EL (cell line): ENCODE data around the gene PPP3CA.
"Not testable (repeated sequence)": the region's sequence is repeated elsewhere in the genome, so short reads cannot be mapped to it uniquely, and the experiment has no call there.

ENCODE experiments used
- DNase-seq: peaks from one replicate; pipeline ENCODE4 v3.0.0-alpha.2; 2016

PPP3CA gene

DNA sequence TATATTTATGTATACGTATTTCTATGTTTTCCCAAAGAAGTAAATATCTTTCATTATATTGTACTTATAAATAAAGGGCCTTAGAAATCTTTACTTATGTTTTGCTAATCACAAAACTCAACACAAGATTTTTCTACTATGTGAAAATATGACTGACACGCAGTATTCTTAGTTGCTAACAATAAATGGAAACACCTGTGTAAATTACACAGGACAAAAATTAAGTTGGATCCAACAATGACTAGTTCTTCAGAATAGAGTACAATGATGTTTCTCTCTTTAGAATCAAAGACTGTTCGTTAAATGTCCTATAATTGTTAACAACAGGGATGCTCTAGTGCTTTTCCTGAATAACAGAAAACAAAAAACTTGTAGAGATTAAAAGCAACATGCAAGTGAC is 96.1 kb downstream of the PPP3CA start:
- no peak for DNase-seq

DNA sequence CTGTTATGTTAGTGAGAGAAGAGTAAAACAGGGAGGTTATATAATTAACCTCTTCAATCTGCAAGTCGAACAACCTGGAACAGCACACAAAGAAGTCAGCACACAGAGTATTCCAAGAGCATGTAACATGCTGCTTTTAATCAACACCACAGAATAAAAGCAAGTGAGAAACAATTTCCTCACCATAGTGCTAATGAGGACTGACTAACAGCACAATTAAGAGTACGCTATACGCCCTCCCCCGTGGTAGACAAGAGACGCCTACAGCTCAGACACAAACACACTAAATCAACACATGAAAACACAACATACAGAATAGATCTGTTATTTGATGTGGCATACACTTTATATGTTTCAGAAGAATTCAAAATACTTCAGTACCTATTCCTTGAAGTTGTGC is 103.0 kb downstream of the PPP3CA start:
- DNase-seq: no peak

DNA sequence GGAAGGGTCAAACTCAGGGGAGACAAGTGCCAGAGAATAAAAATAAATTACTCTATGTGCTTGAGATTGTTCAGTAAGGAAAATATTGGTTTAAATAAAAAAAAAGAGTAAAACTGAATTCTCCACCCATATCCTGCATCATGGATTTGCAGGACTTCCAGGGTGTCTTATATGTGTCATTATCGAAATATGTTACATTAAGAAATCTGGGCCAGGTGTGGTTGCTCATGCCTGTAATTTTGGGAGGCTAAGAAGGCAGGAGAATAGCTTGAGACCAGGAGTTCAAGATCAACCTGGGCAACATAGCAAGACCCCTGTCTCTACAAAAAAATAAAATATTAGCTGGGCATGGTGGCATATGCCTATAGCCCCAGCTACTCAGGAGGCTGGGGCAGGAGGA is 104.9 kb downstream of the PPP3CA start:
- DNase-seq: no peak

DNA sequence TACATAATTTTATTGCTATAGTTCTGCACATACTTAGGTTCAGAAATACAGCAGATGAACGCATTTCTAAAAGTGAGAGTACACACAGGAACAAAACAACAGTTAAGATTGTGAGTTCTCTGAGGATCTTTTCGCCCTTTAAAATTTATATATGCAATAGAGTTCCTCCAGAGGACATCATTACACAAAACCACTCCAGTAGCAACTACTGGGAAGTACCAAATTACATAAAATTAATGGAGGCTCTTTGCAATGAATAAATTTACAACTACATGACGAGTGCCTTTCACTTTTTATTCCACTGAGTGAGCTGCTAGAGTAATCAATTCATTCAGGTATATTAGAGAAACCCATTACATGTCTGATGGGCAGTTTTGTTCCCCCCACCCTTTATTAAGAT is 107.2 kb downstream of the PPP3CA start:
- DNase-seq: no peak

DNA sequence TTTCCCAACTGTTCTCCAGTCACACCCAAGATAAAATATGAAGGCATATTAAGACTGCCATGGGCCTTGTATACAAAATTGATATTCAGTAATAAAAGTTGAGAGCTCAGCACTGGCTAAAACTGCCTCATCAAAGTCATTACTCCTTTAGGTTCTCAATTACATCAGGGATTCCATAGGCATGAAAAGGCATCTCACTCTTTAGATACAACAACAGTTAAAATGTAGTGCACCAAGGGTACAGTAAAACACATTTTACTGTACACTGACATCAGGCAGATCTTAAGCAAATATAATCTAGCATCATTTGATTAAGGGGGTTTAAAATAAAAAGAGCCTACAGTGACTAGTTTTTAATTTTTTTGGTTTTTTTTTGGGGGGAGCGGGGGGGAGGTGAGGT is 107.7 kb downstream of the PPP3CA start:
- DNase-seq: peak; percentile 11

DNA sequence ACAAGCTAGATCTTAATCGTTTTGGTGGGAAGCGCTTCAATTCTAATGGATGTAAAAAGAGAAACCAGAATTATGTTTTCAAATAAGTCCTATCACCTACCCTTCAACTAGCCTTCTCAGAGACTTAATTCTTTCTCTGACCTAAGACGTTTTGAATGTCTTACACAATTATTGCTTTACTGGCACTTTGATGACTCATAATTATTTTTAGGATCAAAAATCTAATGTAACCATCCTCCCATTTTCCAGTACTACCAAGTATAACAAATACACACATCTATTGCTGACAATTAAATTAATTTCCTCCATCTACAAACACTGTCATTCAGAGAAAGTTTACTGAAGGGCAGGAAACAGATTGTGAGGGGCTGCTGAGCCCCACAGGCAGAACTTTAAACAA is 108.6 kb downstream of the PPP3CA start:
- peak; percentile 38 for DNase-seq

DNA sequence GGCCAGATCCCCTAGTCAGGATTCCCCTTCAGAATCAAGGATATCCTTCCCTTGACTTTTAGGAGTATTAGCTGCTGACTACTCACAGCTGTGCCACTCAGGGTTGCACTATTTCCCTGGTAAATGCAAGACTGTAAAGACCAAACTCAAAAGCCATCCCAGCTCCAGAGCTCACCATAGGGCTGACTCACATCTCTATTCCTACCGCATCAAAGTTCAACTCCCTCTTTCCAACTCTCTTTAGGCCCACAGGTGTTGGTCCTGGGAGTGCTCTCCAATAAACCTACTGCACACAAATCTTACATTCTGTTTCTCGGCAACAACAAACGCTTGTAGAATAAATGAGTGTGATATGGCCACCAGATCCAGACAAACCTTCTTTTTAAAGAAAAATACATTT is 109.6 kb downstream of the PPP3CA start:
- DNase-seq: no peak

DNA sequence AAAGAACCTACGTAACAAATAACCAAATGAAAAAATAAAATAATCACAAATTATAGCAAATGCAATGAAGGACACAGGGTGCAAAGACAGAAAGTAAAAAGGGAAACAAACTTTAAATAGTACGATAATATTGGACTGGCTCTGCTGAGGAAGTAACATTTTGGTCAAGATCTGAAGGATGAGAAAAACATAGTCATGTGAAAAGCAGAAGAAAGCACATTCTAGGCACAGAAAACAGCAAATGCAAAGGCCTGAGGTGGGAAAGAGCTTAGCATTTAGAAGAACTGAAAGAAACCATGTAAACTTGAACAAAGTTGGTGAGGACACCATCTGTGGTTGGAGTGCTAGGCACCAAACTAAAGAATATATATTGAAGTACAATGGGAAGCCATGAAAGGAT is 111.2 kb downstream of the PPP3CA start:
- no peak for DNase-seq

DNA sequence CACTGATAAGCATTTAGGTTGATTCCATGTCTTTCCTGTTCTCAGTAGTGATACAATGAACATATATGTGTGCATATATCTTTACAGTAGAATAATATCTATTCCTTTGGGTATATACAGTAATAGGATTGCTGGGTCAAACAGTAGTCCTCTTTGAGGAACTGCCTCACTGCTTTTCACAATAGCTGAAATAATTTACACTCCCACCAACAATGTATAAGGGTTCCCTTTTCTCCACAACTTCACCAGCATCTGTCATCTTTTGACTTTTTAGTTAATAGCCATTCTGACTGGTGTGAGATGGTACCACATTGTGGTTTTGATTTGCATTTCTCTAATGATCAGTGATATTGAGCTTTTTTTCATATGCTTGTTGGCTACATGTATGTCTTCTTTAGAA is 113.2 kb downstream of the PPP3CA start:
- not testable (repeated sequence) for DNase-seq

DNA sequence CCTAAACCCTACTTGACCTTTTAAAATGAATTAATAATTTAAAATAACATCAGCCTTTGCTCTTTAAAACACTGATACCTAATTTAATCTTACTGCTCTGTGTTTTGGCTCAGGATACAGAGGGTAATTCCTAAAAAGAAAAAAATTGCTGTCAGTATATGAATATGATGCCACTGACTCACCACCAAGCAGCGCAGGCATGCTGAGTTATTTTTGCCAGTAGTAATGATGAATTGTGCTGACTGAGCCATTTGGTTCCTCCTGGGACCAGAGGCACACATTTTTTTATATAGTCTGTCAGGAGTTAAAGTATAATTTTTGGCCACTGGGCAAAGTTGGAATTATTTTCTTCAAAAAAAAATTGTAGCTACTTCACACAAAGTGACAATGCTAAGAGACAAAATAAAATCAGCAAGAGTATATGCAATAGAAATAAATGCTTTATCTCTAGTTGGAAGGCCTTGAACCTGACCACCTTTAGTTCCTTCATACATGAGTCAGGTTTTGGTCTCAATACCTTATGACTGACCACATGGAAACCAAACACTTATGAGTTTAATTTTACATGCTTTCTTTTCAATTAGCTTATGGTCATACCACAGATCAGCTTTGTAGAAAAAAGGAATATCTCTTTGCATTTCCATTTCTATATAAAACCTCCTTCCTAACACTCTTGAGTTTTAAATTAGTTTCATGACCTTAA is 115.1 kb downstream of the PPP3CA start:
- DNase-seq: peak; percentile 83

DNA sequence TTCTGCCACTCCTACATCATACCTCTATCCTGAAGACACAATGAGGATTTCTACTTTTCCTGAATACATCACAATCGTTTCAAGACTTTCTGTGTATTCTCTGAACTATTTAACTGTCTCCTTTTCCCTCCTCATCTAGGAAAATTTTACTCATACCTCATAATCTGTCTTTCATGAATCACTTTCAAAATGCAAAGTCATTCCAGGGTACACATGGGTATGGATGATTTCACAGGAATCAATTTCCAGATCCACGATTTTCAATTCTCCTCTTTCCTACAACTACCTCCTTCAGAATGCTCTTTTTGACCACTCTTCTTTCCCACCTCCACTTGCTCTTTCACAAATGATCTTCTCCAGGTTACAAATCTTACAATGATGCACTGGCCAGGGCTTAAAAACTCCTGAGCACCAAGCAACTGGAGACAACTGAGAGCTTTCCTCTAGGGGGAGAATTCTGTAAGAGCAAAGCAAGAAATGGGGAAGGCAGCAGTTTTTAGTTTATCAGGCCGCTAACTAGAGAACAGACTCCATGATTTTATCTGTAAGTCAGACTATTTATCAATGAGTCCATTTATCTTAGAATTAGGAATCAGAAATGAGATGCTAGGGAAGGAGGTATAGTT is 116.4 kb downstream of the PPP3CA start:
- no peak for DNase-seq

DNA sequence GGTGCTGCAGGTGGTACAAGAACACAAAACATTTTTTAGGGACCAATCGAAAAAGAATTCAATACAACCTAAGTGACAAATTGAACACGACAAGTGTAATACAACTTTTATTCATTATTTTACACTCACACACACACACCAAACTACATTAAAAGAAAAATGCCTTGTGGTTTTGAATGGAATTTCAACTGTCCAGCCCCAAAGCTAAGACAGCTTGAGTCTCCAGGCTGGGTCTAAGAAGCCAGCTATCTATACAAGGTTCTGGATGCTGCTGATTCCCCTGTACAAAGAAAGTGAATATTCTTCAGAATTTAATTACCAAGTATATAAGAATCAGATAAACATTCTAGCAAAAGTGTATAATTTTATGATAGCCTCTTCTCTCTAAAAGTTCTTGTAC is 118.2 kb downstream of the PPP3CA start:
- peak; percentile 53 for DNase-seq

DNA sequence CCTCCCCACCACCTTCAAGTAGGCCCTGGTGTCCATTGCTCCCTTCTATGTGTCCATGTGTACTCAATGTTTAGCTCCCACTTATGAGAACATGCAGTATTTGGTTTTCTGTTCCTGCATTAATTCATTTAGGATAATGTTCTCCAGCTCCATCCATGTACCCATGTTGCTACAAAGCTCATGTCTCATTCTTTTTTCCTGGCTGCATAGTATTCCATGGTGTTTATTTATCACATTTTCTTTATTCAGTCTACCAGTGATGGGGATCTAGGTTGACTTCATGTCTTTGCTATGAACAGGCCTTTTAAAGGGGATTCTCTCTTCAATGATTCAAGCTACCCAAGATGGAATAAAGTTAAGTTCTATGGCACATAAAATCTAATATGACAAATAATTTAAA is 119.6 kb downstream of the PPP3CA start:
- DNase-seq: no peak

DNA sequence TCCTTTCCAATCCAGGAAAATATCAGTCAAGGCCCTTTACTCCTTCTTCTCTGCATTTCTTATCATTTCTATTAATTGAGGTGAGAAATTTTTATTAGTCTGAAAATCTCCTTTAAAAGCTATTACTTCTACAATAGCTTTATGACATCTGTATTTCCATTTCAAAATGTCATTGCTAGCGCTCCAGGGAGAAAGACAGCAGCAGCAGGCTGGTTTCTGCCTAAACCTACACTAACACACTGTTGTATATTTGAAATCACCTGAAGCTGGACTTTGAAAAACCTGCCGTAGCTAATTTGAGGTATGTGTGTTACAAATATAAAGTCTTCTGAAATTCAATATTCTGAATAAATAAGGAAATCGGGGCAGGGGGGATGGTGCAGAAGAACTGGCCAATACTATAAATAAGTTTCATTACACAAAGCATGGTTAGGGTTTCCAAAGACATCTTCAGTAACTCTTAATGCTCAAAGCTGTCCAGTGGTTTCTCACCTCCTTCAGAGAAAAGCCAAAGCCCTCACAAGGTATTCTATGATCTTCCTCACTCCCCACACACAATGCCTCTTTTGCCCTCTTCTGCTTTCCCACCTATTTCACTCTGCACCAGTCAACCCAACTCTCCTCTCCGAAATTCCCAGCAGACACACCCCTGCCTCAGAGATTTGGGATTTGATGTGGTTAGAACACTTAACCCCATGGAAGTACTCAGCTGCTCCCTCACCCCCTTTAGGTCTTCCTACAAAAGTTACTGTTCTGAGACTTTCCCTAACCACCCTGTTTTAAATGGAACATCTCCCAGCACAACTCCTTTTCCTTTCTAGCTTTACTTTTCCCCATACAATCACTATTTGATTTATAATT is 122.7 kb downstream of the PPP3CA start:
- DNase-seq: no peak

DNA sequence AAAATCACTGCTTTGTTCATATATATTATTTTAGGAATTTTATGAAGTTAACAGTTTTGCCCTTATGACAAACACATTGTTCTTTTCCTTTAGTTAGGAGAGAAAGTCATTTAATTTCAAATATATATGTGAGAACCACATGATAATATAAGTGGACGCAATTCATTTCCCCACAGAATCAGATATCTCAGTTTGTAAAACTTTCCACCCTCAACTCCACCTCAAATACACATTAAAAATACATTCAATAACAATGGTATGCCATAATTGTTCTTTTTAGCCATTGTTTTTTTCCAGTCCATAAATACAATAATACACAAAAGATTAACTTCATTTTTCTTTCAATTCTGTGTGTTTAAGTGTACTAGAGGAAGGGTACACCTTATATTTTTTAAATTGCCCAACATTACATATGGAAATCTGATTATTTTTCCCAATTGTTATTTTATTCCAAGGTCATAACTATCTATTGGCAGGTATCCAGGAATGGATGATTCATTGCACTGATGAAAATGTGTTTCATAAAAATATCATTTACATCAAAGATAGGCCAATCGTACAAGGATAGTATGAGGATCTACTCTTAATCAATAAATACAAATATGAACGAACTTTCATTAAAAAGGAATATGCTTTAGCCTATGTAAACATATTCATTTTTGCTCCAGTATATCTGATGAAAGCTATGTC is 125.0 kb downstream of the PPP3CA start:
- DNase-seq: peak; percentile 18

DNA sequence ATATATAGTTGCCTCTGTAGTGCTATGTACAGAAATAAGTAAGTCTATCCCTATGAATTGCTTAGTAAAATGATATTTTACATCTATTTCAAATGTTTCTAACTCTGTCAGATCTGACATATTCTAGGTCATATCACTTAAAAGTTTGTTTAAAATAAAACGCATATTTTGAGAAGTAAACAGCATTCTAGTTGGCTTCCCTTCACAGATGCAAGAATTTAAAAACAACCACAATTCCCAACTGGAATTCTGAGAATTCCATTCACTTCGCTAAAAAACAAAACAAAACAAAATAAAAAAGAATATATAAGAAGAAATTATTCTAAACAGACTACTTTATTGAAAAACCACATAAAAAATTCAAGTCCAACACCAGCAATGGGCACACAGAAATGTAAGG is 126.0 kb downstream of the PPP3CA start:
- peak; percentile 18 for DNase-seq

DNA sequence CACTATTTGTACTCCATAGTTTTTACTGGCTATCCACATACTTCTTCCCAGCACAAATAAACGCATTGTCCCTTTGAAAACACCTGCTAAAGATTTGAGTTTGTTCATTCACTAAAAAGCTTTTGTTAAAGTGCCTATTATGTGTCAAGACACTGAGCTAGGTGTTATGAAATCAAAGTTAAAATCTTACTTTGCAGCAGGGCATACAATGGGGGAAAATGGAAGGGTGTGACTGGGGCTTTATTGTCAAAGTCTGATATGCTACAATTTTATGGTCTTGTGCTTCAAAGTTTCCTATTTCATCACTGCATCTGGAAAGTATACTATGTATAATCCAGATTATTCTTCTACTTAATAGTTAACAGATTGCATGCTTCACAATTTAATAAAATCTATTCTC is 128.4 kb downstream of the PPP3CA start:
- DNase-seq: no peak

DNA sequence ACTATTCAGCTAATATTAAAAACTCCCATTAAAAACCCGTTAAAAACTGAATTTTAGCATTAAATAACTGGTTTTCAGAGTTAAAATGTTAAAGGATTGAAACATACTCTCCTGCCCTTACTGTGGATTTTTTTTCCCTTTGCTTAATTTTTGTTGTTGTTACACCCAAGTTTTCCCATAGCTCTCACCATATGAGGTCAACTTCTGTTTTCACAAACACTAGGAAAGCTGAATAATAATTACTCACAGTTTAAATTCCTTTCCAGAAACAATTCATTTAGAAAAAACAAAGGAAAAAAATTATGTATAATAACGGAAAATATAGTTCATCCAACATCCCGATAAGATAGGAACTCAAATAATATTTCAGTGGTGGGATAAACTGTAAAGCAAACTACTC is 129.0 kb downstream of the PPP3CA start:
- no peak for DNase-seq

DNA sequence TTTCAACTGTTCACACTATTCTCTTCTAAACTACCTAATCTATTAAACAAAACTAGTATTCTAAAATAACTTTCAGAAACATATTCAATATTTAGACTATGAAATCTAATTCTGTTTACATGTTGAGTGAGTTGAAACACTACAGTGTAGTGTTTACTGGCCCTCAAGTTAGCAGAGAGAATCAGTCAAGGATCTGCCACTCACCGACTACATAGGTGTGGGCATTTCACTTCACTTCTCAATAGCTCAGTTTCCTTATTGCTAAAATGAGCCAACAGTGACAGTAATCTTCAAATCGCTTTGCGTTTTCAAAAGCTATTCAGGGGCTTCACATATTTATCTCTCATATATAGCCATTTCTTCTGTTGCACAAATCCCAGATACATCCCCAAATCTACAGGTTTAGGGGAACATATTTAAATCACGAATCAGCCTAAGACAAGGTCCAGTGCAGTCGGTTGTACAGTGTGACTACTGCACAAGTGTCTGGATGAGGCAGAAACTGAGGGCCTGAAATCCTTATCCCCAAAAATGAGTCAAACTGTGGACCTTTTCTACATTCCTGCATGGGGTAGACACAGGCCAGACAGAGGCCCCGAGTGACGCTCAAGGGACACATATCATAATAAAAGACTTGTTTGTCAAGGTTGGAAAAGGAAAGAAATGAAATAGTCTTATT is 129.8 kb downstream of the PPP3CA start:
- DNase-seq: peak; percentile 45

DNA sequence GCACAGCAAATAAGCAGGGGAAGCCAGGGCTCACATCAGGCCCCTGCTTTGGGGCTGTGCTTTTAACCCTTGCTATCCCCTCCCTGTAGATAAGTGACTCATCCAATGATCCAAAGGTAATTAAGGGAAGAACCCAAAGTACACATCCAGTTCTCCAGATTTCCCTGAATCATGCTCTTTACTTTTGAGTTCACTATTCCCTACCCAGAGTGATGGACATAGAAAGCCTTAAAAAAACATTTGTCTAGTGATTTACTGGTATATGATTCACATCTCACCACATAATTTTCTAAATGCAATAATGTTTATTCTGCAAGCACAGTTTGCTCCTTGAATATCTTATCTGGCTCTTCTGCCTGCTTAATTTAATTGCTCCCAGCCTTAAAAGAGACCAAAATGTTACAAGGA is 136.2 kb downstream of the PPP3CA start:
- DNase-seq: peak; percentile 34

DNA sequence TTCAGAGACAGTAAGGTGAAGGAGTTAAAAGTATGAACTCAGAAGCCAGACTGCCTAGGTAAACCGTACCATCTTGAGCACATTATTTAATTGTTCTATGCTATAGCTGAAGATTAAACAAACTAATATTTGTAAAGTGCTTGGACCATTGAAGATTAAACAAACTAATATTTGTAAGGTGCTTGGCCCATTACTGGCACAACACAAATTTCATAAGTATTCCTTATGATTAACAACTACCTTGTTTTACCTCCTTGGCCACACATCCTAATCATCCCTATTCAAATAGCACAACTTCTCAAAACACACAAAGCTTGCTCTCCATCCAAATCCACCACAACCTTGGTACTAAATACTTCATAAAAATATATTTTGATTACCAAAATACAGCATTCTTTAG is 137.0 kb downstream of the PPP3CA start:
- DNase-seq: no peak

DNA sequence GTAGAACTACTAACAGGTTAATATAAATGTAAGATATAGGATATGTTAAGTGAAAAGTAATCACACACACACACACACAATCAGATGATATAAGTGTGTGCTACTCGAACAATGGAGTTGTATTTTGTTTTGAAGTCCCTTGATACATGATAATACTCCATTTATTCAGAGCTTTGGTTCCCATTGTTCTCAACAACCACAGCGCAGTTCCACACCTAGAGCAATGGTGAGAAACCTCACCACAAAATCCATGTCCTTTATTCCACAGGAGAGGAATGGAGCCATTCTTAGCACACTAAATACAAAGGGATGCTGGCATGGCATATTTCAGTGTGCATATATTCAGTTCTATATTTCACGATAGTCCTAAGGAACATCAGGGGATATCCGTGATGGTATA is 139.2 kb downstream of the PPP3CA start:
- no peak for DNase-seq

DNA sequence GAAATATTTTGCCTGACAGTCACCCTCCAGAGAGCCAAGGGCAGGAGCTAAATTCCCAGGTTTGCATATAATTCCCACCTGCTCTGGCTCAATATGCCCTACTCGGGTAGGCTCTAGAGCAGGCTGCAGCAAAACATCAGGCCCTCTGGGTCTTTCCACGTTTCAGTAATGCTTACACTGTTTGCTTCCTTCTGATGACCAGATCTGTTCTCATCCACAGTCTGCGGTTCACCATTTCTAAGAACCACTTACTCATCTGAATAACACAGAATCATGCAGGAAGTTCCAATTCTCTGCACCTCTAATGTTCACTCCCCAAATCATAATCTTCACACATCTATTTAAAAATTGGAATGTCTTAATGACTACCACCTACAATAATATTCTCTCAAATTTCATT is 141.4 kb downstream of the PPP3CA start:
- no peak for DNase-seq
